ENCODE results near the gene PLK2.

DNA sequence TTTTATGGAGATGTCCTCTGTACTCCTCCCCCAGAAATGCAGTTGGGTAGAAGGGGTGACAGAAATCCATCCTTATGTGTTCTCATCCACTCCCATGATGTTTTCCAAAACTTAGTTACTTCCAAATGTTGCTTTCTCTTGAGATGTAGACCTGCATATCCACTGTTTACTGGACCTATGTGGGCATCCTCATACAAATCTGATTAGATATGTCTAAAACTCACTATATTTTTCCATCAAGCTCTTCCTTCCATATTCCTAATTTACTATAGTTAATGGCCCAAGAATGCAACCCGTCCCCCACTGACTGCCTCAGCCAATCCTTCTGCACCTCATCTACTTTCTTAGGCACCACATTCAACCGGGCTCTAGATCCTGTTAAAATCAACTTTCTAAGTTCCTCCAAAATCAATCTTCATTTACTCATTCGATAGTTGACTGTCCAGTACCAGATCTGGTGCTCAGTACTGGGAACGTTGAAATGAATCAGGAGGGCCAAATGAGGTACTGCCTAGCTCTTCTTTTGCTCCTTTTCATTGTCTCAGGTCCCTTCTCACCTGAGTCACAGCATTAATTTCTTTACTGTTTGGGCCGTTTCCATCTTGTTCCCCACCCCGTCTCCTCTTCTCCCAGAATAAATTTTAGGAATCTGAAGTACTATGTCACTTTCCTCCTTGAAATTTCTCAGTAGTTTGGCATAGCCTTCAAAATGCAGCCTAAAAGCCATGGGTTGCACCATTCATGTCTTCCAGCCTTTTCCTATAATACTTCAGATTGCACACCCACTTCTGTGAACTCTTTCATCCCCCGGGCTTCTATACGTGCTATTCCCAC, 7.9 kb downstream of the PLK2 start:
- TF ChIP-seq, protein P1, sequence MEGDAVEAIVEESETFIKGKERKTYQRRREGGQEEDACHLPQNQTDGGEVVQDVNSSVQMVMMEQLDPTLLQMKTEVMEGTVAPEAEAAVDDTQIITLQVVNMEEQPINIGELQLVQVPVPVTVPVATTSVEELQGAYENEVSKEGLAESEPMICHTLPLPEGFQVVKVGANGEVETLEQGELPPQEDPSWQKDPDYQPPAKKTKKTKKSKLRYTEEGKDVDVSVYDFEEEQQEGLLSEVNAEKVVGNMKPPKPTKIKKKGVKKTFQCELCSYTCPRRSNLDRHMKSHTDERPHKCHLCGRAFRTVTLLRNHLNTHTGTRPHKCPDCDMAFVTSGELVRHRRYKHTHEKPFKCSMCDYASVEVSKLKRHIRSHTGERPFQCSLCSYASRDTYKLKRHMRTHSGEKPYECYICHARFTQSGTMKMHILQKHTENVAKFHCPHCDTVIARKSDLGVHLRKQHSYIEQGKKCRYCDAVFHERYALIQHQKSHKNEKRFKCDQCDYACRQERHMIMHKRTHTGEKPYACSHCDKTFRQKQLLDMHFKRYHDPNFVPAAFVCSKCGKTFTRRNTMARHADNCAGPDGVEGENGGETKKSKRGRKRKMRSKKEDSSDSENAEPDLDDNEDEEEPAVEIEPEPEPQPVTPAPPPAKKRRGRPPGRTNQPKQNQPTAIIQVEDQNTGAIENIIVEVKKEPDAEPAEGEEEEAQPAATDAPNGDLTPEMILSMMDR (IDR thresholded peaks at IDR 0.05), result no peak
- no peak for TF ChIP-seq POLR2A (IDR thresholded peaks at IDR 0.05)
